Osteocyte (in vitro differentiated cells): ENCODE results near the gene TLN1. TPM values are rescaled to one million over a fixed set of nuclear protein-coding genes. Genes with fewer than 3 reads are reported as not detected.

Source experiments
- DNase-seq: peaks from one replicate; pipeline ENCODE4 v3.0.0; 2021; ENCODE audit warnings: mixed read lengths; ENCODE audit not compliant: unreplicated experiment; ENCODE audit errors: extremely low spot score
- H3K27ac Mint-ChIP-seq: one replicate; pipeline ENCODE4 v1.8.0; 2021; ENCODE audit warnings: mild to moderate bottlenecking, mixed read lengths; ENCODE audit not compliant: unreplicated experiment
- H3K27me3 Mint-ChIP-seq: one replicate; pipeline ENCODE4 v1.8.0; 2021; ENCODE audit warnings: mixed read lengths; ENCODE audit not compliant: unreplicated experiment
- H3K36me3 Mint-ChIP-seq: one replicate; pipeline ENCODE4 v1.8.0; 2021; ENCODE audit warnings: mixed read lengths; ENCODE audit not compliant: unreplicated experiment
- H3K4me1 Mint-ChIP-seq: one replicate; pipeline ENCODE4 v1.8.0; 2021; ENCODE audit warnings: mixed read lengths; ENCODE audit not compliant: unreplicated experiment
- H3K4me3 Mint-ChIP-seq: one replicate; pipeline ENCODE4 v1.8.0; 2021; ENCODE audit warnings: mild to moderate bottlenecking, moderate library complexity, mixed read lengths; ENCODE audit not compliant: unreplicated experiment
- H3K9me3 Mint-ChIP-seq: one replicate; pipeline ENCODE4 v1.8.0; 2021; ENCODE audit warnings: mixed read lengths; ENCODE audit not compliant: unreplicated experiment
- total RNA-seq: library from RNA; stranded (reverse); gene quantifications from 2 replicates; pipeline ENCODE4 v1.2.1, GENCODE V29; 2021
- TF ChIP-seq, protein P1 (sequence below): fragments of 200-600 bp; sonication (generic); IDR thresholded peaks from 2 replicates; pipeline ENCODE4 v1.5.0; 2021; ENCODE audit warnings: antibody characterized with exemption, mild to moderate bottlenecking, moderate library complexity

Gene TLN1
- total RNA-seq, 1 donor from 2014 or later, result 439 TPM

DNA sequence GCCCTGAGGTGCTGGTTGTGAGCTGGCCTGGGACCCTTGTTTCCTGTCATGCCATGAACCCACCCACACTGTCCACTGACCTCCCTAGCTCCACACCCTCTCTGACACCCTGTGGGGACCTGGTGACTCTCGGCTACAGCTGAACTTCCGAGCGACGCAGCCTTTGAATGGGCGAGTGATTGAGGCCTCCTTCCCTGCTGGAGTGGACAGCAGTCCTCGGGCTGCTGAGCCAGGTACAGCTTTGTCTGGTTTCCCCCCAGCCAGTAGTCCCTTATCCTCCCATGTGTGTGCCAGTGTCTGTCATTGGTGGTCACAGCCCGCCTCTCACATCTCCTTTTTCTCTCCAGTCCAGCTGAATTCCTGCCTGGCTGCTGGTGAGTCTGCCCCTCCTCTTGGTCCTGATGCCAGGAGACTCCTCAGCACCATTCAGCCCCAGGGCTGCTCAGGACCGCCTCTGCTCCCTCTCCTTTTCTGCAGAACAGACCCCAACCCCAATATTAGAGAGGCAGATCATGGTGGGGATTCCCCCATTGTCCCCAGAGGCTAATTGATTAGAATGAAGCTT, 52.1 kb downstream of the TLN1 start:
- DNase-seq, result no peak
- Mint-ChIP-seq H3K36me3 (peaks cover 25% of the 10 kb centered on the region), H3K4me1 (peaks cover 66% of the 10 kb centered on the region), H3K9me3 (no peaks in the 10 kb centered on the region), H3K27me3 (no peaks in the 10 kb centered on the region), H3K27ac (no peak overlapping the region), H3K4me3 (no peak overlapping the region)
- TF ChIP-seq, protein P1, sequence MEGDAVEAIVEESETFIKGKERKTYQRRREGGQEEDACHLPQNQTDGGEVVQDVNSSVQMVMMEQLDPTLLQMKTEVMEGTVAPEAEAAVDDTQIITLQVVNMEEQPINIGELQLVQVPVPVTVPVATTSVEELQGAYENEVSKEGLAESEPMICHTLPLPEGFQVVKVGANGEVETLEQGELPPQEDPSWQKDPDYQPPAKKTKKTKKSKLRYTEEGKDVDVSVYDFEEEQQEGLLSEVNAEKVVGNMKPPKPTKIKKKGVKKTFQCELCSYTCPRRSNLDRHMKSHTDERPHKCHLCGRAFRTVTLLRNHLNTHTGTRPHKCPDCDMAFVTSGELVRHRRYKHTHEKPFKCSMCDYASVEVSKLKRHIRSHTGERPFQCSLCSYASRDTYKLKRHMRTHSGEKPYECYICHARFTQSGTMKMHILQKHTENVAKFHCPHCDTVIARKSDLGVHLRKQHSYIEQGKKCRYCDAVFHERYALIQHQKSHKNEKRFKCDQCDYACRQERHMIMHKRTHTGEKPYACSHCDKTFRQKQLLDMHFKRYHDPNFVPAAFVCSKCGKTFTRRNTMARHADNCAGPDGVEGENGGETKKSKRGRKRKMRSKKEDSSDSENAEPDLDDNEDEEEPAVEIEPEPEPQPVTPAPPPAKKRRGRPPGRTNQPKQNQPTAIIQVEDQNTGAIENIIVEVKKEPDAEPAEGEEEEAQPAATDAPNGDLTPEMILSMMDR, result no peak

DNA sequence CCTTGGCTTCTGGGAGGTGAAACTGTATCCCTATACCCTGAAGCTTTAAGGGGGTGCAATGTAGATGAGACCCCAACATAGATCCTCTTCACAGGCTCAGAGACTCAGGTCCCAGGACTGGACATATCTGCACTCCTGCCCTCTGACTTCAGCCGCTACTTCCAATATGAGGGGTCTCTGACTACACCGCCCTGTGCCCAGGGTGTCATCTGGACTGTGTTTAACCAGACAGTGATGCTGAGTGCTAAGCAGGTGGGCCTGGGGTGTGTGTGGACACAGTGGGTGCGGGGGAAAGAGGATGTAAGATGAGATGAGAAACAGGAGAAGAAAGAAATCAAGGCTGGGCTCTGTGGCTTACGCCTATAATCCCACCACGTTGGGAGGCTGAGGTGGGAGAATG, 52.9 kb downstream of the TLN1 start:
- H3K4me3 Mint-ChIP-seq, result no peak overlapping the region
- TF ChIP-seq, protein P1, result no peak
- H3K9me3 Mint-ChIP-seq, result no peaks in the 10 kb centered on the region
- peaks cover 62% of the 10 kb centered on the region for H3K4me1 Mint-ChIP-seq
- H3K36me3 Mint-ChIP-seq, result peaks cover 19% of the 10 kb centered on the region
- H3K27ac Mint-ChIP-seq, result peak overlapping the region; percentile 52
- DNase-seq, result no peak
- H3K27me3 Mint-ChIP-seq, result no peaks in the 10 kb centered on the region

- H3K9me3 Mint-ChIP-seq, result no peaks in the 10 kb centered on the region
- H3K4me3 Mint-ChIP-seq, result peak overlapping the region; percentile 38
- TF ChIP-seq, protein P1, result no peak
- no peaks in the 10 kb centered on the region for H3K36me3 Mint-ChIP-seq
- H3K27me3 Mint-ChIP-seq, result no peaks in the 10 kb centered on the region
- peaks cover 44% of the 10 kb centered on the region for H3K4me1 Mint-ChIP-seq
- H3K27ac Mint-ChIP-seq, result no peak overlapping the region
- peak; percentile 88 for DNase-seq
Measured at GRCh38 chr9:35675732-35676392, 56.1 kb downstream of the TLN1 start.

DNA sequence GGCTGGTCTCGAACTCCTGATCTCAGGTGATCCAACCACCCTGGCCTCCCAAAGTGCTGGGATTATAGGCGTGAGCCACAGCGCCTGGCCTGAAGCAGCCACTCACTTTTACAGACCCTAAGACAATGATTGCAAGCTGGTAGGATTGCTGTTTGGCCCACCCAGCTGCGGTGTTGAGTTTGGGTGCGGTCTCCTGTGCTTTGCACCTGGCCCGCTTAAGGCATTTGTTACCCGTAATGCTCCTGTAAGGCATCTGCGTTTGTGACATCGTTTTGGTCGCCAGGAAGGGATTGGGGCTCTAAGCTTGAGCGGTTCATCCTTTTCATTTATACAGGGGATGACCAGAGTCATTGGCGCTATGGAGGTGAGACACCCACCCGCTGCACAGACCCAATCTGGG, 56.8 kb downstream of the TLN1 start:
- H3K4me1 Mint-ChIP-seq, result peaks cover 44% of the 10 kb centered on the region
- no peaks in the 10 kb centered on the region for H3K36me3 Mint-ChIP-seq
- no peaks in the 10 kb centered on the region for H3K9me3 Mint-ChIP-seq
- TF ChIP-seq, protein P1, result no peak
- H3K27ac Mint-ChIP-seq, result no peak overlapping the region
- no peaks in the 10 kb centered on the region for H3K27me3 Mint-ChIP-seq
- no peak for DNase-seq
- peak overlapping the region; percentile 38 for H3K4me3 Mint-ChIP-seq

DNA sequence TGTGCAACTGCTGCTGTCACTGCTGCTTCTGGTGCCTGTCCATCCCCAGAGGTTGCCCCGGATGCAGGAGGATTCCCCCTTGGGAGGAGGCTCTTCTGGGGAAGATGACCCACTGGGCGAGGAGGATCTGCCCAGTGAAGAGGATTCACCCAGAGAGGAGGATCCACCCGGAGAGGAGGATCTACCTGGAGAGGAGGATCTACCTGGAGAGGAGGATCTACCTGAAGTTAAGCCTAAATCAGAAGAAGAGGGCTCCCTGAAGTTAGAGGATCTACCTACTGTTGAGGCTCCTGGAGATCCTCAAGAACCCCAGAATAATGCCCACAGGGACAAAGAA, 58.0 kb downstream of the TLN1 start:
- no peak overlapping the region for H3K4me3 Mint-ChIP-seq
- DNase-seq, result no peak
- TF ChIP-seq, protein P1, result no peak
- H3K4me1 Mint-ChIP-seq, result peaks cover 47% of the 10 kb centered on the region
- no peaks in the 10 kb centered on the region for H3K9me3 Mint-ChIP-seq
- H3K27ac Mint-ChIP-seq, result no peak overlapping the region
- H3K36me3 Mint-ChIP-seq, result no peaks in the 10 kb centered on the region
- no peaks in the 10 kb centered on the region for H3K27me3 Mint-ChIP-seq
